Smooth muscle cell of bladder (primary cell): Measurements from ENCODE around the gene DMRT3. TPM values are rescaled to one million over a fixed set of nuclear protein-coding genes. Genes with fewer than 3 reads are reported as not detected.

Experiments used
- total RNA-seq: library from RNA; depleted of rRNA; stranded (reverse); fragments of >200 nt; gene quantifications from 2 replicates; pipeline ENCODE4 v1.2.3, GENCODE V29; 2014

DMRT3 gene, protein sequence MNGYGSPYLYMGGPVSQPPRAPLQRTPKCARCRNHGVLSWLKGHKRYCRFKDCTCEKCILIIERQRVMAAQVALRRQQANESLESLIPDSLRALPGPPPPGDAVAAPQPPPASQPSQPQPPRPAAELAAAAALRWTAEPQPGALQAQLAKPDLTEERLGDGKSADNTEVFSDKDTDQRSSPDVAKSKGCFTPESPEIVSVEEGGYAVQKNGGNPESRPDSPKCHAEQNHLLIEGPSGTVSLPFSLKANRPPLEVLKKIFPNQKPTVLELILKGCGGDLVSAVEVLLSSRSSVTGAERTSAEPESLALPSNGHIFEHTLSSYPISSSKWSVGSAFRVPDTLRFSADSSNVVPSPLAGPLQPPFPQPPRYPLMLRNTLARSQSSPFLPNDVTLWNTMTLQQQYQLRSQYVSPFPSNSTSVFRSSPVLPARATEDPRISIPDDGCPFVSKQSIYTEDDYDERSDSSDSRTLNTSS
- not detected in 2 replicates for total RNA-seq

DNA sequence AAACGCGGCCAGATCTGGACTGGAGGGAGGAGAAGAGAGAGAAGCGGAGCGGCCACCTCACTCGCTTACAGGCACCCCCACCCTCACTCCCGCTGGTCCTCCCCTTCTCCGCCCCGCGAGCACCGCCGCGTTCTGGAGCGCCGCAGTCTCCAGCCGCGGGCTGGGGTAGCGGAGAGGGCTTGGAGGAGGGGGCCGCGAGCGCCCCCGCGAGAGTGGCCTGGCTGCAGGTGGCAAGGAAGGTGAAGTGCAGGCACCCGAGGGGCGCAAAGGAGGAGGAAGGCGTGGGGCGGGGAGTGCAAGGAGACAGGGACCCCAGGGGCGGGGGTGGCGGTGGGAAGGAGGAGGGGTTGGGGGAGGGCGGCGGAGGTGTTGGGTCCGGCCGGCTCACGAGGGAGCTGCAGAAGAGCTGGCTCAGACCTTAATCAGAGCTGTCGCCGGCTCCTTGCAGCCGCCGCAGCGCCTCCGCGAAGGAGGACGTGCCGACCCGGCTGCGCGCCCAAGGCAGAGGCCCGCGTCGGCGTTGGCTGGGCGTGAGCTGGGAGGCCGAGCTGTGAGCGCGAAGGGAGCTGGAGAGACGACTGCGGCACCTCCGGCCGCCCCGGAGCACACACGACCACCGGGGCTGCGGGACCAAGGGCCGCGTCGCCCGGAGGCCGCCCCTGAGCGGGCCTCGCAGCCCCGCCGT lies at the start of gene DMRT3:
DMRT3 (plus strand) TSS at position 398 of the 685 bp plus-strand sequence. CDS start 347 bp downstream, outside the sequence.

Other genes with a start within 250 kb of the DMRT3 start
- not detected in 2 replicates for gene DMRT1, start 135.0 kb upstream of the DMRT3 start, total RNA-seq
- under 0.01 and 0.09 TPM in 2 replicates for gene DMRT2, start 73.7 kb downstream of the DMRT3 start, total RNA-seq